Neural progenitor cell (in vitro differentiated cells): Measurements from ENCODE around the gene CCDC169. TPM values are rescaled to one million over a fixed set of nuclear protein-coding genes. Genes with fewer than 3 reads are reported as not detected.

Experiments
- DNase-seq: peaks from one replicate; pipeline ENCODE4 v3.0.0-alpha.2; 2016; ENCODE audit warnings: low spot score
- H2AFZ ChIP-seq: fragments of 200-600 bp; sonication (generic); replicated peaks from 2 replicates; pipeline ENCODE4 v1.6.1; 2016; ENCODE audit warnings: antibody characterized with exemption
- H3F3A ChIP-seq: fragments of 200-600 bp; sonication (generic); 2 replicates; pipeline ENCODE4 v1.6.1; 2016; ENCODE audit warnings: antibody characterized with exemption, low read depth
- H3K27ac ChIP-seq: fragments of 200-600 bp; sonication (generic); 2 replicates; pipeline ENCODE4 v1.5.1; 2016; ENCODE audit warnings: mild to moderate bottlenecking
- H3K27me3 ChIP-seq: fragments of 200-600 bp; sonication (generic); 2 replicates; pipeline ENCODE4 v1.6.1; 2016; ENCODE audit warnings: mild to moderate bottlenecking, moderate library complexity
- H3K36me3 ChIP-seq: fragments of 200-600 bp; sonication (generic); 2 replicates; pipeline ENCODE4 v1.5.1; 2016
- H3K4me1 ChIP-seq: fragments of 200-600 bp; sonication (generic); 2 replicates; pipeline ENCODE4 v1.6.1; 2016; ENCODE audit warnings: mixed run types
- H3K4me2 ChIP-seq: fragments of 200-600 bp; sonication (generic); 2 replicates; pipeline ENCODE4 v1.6.1; 2016
- H3K4me3 ChIP-seq: fragments of 200-600 bp; sonication (generic); 2 replicates; pipeline ENCODE4 v1.5.1; 2016
- H3K79me2 ChIP-seq: fragments of 200-600 bp; sonication (generic); 2 replicates; pipeline ENCODE4 v1.6.1; 2016; ENCODE audit warnings: low read depth
- H3K9ac ChIP-seq: fragments of 200-600 bp; sonication (generic); 2 replicates; pipeline ENCODE4 v1.6.1; 2016
- H3K9me3 ChIP-seq: fragments of 200-600 bp; sonication (generic); 2 replicates; pipeline ENCODE4 v1.5.1; 2016; ENCODE audit warnings: low read depth
- H4K20me1 ChIP-seq: fragments of 200-600 bp; sonication (generic); 2 replicates; pipeline ENCODE4 v1.6.1; 2016; ENCODE audit warnings: low read depth
- H3K27ac Mint-ChIP-seq: 3 replicates; pipeline ENCODE4 v1.8.0; 2021; ENCODE audit warnings: mixed read lengths
- H3K27me3 Mint-ChIP-seq: 2 replicates; pipeline ENCODE4 v1.8.0; 2022; ENCODE audit warnings: low read depth, mild to moderate bottlenecking, inconsistent platforms, moderate library complexity, mixed read lengths; ENCODE audit not compliant: insufficient read depth
- H3K36me3 Mint-ChIP-seq: 3 replicates; pipeline ENCODE4 v1.8.0; 2021; ENCODE audit warnings: mixed read lengths
- H3K4me1 Mint-ChIP-seq: 3 replicates; pipeline ENCODE4 v1.8.0; 2021; ENCODE audit warnings: mixed read lengths
- H3K4me3 Mint-ChIP-seq: 3 replicates; pipeline ENCODE4 v1.8.0; 2021; ENCODE audit warnings: mild to moderate bottlenecking, moderate library complexity, mixed read lengths
- H3K9me3 Mint-ChIP-seq: 3 replicates; pipeline ENCODE4 v1.8.0; 2020; ENCODE audit warnings: mixed read lengths
- CTCF ChIP-seq: fragments of 200-600 bp; sonication (generic); IDR thresholded peaks from 2 replicates; pipeline ENCODE4 v1.5.1; 2017; ENCODE audit warnings: antibody characterized with exemption, mild to moderate bottlenecking
- EZH2 ChIP-seq: fragments of 200-600 bp; sonication (generic); IDR thresholded peaks from 2 replicates; pipeline ENCODE4 v1.6.1; 2017; ENCODE audit warnings: antibody characterized with exemption, mild to moderate bottlenecking, moderate library complexity
- EZH2phosphoT487 ChIP-seq: fragments of 200-600 bp; sonication (generic); IDR thresholded peaks from 2 replicates; pipeline ENCODE4 v1.6.1; 2017; ENCODE audit warnings: antibody characterized with exemption
- total RNA-seq: library from RNA; depleted of rRNA; stranded (reverse); fragments of >200 nt; gene quantifications from 2 replicates; pipeline ENCODE4 v1.2.3, GENCODE V29; 2015; ENCODE audit warnings: low replicate concordance

Gene CCDC169
- total RNA-seq, 1 donor from 2014 or later, result 6.3 TPM

- peaks cover 23% of the 10 kb centered on the region for H3K36me3 Mint-ChIP-seq
- Histone ChIP-seq H3K9me3 (no peaks in the 10 kb centered on the region), H3K4me1 (peaks cover 13% of the 10 kb centered on the region), H3K27me3 (peaks cover 18% of the 10 kb centered on the region), H3K9ac (no peak overlapping the region), H3K4me3 (no peak overlapping the region), H2AFZ (no peak overlapping the region), H3F3A (peaks cover 5% of the 10 kb centered on the region), H3K79me2 (peaks cover 75% of the 10 kb centered on the region), H3K36me3 (no peaks in the 10 kb centered on the region), H3K27ac (no peak overlapping the region), H4K20me1 (peaks cover 21% of the 10 kb centered on the region), H3K4me2 (no peak overlapping the region)
- peaks cover 14% of the 10 kb centered on the region for H3K9me3 Mint-ChIP-seq
- TF ChIP-seq EZH2, result no peak
- TF ChIP-seq CTCF, result no peak
- TF ChIP-seq EZH2phosphoT487, result no peak
- H3K27me3 Mint-ChIP-seq, result peaks cover 3% of the 10 kb centered on the region
- peaks cover 17% of the 10 kb centered on the region for H3K4me1 Mint-ChIP-seq
- H3K4me3 Mint-ChIP-seq, result no peak overlapping the region
- DNase-seq, result no peak
- H3K27ac Mint-ChIP-seq, result no peak overlapping the region
These were observed 45.1 kb upstream of the CCDC169 start for GRCh38 chr13:36342715-36343114.

GRCh38 chr13:36341718-36342117, 44.1 kb upstream of the CCDC169 start:
- peaks cover 13% of the 10 kb centered on the region for H3K4me1 ChIP-seq

GRCh38 chr13:36339600-36340155, 42.1 kb upstream of the CCDC169 start:
- Mint-ChIP-seq H3K27me3 (peaks cover 3% of the 10 kb centered on the region), H3K4me1 (peaks cover 7% of the 10 kb centered on the region), H3K36me3 (peaks cover 42% of the 10 kb centered on the region), H3K27ac (no peak overlapping the region), H3K9me3 (peaks cover 19% of the 10 kb centered on the region), H3K4me3 (no peak overlapping the region)
- Histone ChIP-seq H3K4me1 (peaks cover 13% of the 10 kb centered on the region), H3K9me3 (no peaks in the 10 kb centered on the region), H3K27me3 (peaks cover 7% of the 10 kb centered on the region), H3K79me2 (peaks cover 90% of the 10 kb centered on the region), H2AFZ (no peak overlapping the region), H3K9ac (no peak overlapping the region), H3K27ac (no peak overlapping the region), H3K4me3 (no peak overlapping the region), H3K36me3 (no peaks in the 10 kb centered on the region), H4K20me1 (peaks cover 21% of the 10 kb centered on the region), H3K4me2 (no peak overlapping the region), H3F3A (no peaks in the 10 kb centered on the region)
- no peak for TF ChIP-seq EZH2
- TF ChIP-seq EZH2phosphoT487, result no peak
- TF ChIP-seq CTCF, result no peak
- no peak for DNase-seq

More at GRCh38 chr13:36341718-36342117, 44.1 kb upstream of the CCDC169 start:
- no peaks in the 10 kb centered on the region for H3K36me3 ChIP-seq
- no peak overlapping the region for H2AFZ ChIP-seq
- peaks cover 85% of the 10 kb centered on the region for H3K79me2 ChIP-seq
- H3K27ac ChIP-seq, result no peak overlapping the region
- peaks cover 16% of the 10 kb centered on the region for H3K9me3 Mint-ChIP-seq
- H3K4me1 Mint-ChIP-seq, result peaks cover 14% of the 10 kb centered on the region
- no peak overlapping the region for H3K4me3 Mint-ChIP-seq
- peaks cover 18% of the 10 kb centered on the region for H3K27me3 ChIP-seq
- H3K4me2 ChIP-seq, result no peak overlapping the region
- no peak overlapping the region for H3K9ac ChIP-seq
- no peak overlapping the region for H3K4me3 ChIP-seq
- no peak for TF ChIP-seq EZH2phosphoT487
- no peak for TF ChIP-seq EZH2
- no peak for TF ChIP-seq CTCF
- H4K20me1 ChIP-seq, result peaks cover 21% of the 10 kb centered on the region
- H3K9me3 ChIP-seq, result no peaks in the 10 kb centered on the region
- H3F3A ChIP-seq, result peaks cover 5% of the 10 kb centered on the region
- H3K36me3 Mint-ChIP-seq, result peaks cover 30% of the 10 kb centered on the region
- no peak for DNase-seq
- H3K27me3 Mint-ChIP-seq, result peaks cover 3% of the 10 kb centered on the region
- no peak overlapping the region for H3K27ac Mint-ChIP-seq
